ENCODE data around the gene ARID5A. TPM values are rescaled to one million over a fixed set of nuclear protein-coding genes. Genes with fewer than 3 reads are reported as not detected.
"Not testable (repeated sequence)": the region's sequence is repeated elsewhere in the genome, so short reads cannot be mapped to it uniquely, and the experiment has no call there.

Gene ARID5A
- total RNA-seq, 2 donors from 2014 or later: 152 to 231 TPM

- no peak for ATAC-seq (ENCODE audit: insufficient number of reproducible peaks, low FRiP score, low read depth)
Observed at GRCh38 chr2:96553176-96553956, 16.8 kb downstream of the ARID5A start.

DNA sequence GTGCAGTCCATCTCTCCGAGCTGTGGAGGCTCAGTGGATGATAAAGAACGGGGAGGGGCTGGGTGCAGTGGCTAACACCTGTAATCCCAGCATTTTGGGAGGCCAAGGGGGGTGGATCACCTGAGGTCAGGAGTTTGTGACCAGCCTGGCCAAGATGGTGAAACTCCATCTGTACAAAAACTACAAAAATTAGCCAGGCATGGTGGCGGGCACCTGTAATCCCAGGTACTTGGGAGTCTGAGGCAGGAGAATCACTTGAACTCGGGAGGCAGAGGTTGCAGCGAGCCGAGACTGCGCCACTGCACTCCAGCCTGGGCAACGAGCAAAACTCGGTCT, 17.4 kb downstream of the ARID5A start:
- ATAC-seq (ENCODE audit: insufficient number of reproducible peaks, low FRiP score, low read depth); H3K27me3 ChIP-seq (replicated peaks; ENCODE audit: insufficient read depth); H3K9me3 ChIP-seq; DNase-seq (ENCODE audit: low spot score): not testable (repeated sequence)
- Histone ChIP-seq H3K36me3 (peaks cover 41% of the 10 kb centered on the region), H3K4me1 (ENCODE audit: control insufficient read depth in 1 of 2, low read depth in 2 of 2) (peaks cover 0 to 28% of the 10 kb centered on the region in 2 donors), H3K4me3 (peak overlapping the region; percentile 50), H3K27ac (peak overlapping the region; percentile 2 to 5)

More at GRCh38 chr2:96553176-96553956, 16.8 kb downstream of the ARID5A start:
- peak overlapping the region in 1 of 2 donors; percentile 5 for H3K27ac ChIP-seq
- no peaks in the 10 kb centered on the region for H3K27me3 ChIP-seq (replicated peaks; ENCODE audit: insufficient read depth)
- H3K9me3 ChIP-seq: no peaks in the 10 kb centered on the region
- H3K36me3 ChIP-seq: peaks cover 46% of the 10 kb centered on the region
- H3K4me3 ChIP-seq: no peak overlapping the region
- TF ChIP-seq CTCF (IDR thresholded peaks at IDR 0.05): no peak
- DNase-seq (ENCODE audit: low spot score): no peak
- H3K4me1 ChIP-seq (ENCODE audit: control insufficient read depth in 1 of 2, low read depth in 2 of 2): peaks cover under 1 to 34% of the 10 kb centered on the region in 2 donors

- H3K9me3 ChIP-seq: no peaks in the 10 kb centered on the region
- peak; percentile 67 for ATAC-seq (ENCODE audit: insufficient number of reproducible peaks, low FRiP score, low read depth)
- H3K27ac ChIP-seq: peak overlapping the region; percentile 2 to 10
- no peaks in the 10 kb centered on the region for H3K27me3 ChIP-seq (replicated peaks; ENCODE audit: insufficient read depth)
- peak overlapping the region; percentile 50 for H3K4me3 ChIP-seq
- peaks cover 0 to 24% of the 10 kb centered on the region in 2 donors for H3K4me1 ChIP-seq (ENCODE audit: control insufficient read depth in 1 of 2, low read depth in 2 of 2)
- peak; percentile 98 for TF ChIP-seq CTCF (IDR thresholded peaks at IDR 0.05)
- peaks cover 35% of the 10 kb centered on the region for H3K36me3 ChIP-seq
- no peak for DNase-seq (ENCODE audit: low spot score)
Observed at GRCh38 chr2:96554293-96555145, 18.0 kb downstream of the ARID5A start.

- no peak for TF ChIP-seq CTCF (IDR thresholded peaks at IDR 0.05)
- H3K4me3 ChIP-seq: no peak overlapping the region
- no peak for DNase-seq (ENCODE audit: low spot score)
- H3K36me3 ChIP-seq: peaks cover 28% of the 10 kb centered on the region
- no peaks in the 10 kb centered on the region for H3K9me3 ChIP-seq
- no peak for ATAC-seq (ENCODE audit: insufficient number of reproducible peaks, low FRiP score, low read depth)
- H3K27ac ChIP-seq: peak overlapping the region in 1 of 2 donors; percentile 10
- H3K4me1 ChIP-seq (ENCODE audit: control insufficient read depth in 1 of 2, low read depth in 2 of 2): peaks cover 0 to 20% of the 10 kb centered on the region in 2 donors
- H3K27me3 ChIP-seq (replicated peaks; ENCODE audit: insufficient read depth): no peaks in the 10 kb centered on the region
Observed at GRCh38 chr2:96555146-96555610, 18.6 kb downstream of the ARID5A start.

- H3K9me3 ChIP-seq: no peaks in the 10 kb centered on the region
- peaks cover 0 to 20% of the 10 kb centered on the region in 2 donors for H3K4me1 ChIP-seq (ENCODE audit: control insufficient read depth in 1 of 2, low read depth in 2 of 2)
- H3K27me3 ChIP-seq (replicated peaks; ENCODE audit: insufficient read depth): no peaks in the 10 kb centered on the region
- H3K4me3 ChIP-seq: no peak overlapping the region
- H3K36me3 ChIP-seq: peaks cover 13% of the 10 kb centered on the region
- H3K27ac ChIP-seq: no peak overlapping the region
- no peak for TF ChIP-seq CTCF (IDR thresholded peaks at IDR 0.05)
- no peak for DNase-seq (ENCODE audit: low spot score)
- ATAC-seq (ENCODE audit: insufficient number of reproducible peaks, low FRiP score, low read depth): no peak
Observed at GRCh38 chr2:96556441-96557330, 20.1 kb downstream of the ARID5A start.

DNA sequence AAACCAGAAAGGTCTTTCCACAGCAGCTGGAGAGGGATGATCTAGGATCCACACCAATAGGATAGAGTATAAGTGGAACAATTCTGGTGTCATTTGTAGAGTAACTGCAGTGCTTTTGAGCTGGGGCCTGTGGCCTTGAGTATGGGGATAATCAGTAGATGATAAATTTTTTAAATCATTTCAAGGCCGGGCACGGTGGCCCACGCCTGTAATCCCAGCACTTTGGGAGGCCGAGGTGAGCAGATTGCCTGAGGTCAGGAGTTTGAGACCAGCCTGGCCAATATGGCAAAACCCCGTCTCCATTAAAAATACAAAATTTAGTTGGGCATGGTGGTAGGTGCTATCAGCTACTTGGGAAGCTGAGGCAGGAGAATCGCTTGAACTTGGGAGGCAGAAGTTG, 20.9 kb downstream of the ARID5A start:
- H3K4me1 ChIP-seq (ENCODE audit: control insufficient read depth in 1 of 2, low read depth in 2 of 2): peaks cover 0 to 20% of the 10 kb centered on the region in 2 donors
- not testable (repeated sequence) for H3K36me3 ChIP-seq; H3K27me3 ChIP-seq (replicated peaks; ENCODE audit: insufficient read depth); H3K4me3 ChIP-seq; H3K27ac ChIP-seq; DNase-seq (ENCODE audit: low spot score); H3K9me3 ChIP-seq; ATAC-seq (ENCODE audit: insufficient number of reproducible peaks, low FRiP score, low read depth)

Measured in thoracic aorta (tissue), 2 donors.